SH-SY5Y (cell line): ENCODE results near the gene BCL6.

Experiments
- GATA2 ChIP-seq: IDR thresholded peaks from 2 replicates; pipeline ENCODE4 v1.6.1; 2011; ENCODE audit warnings: mild to moderate bottlenecking, low read depth, low read length
- GATA3 ChIP-seq: IDR thresholded peaks from 2 replicates; pipeline ENCODE4 v1.6.1; 2011; ENCODE audit warnings: low read depth, mild to moderate bottlenecking, low read length, moderate library complexity

GRCh38 chr3:187679638-187680396 lies 65.5 kb downstream of the BCL6 start:
- TF ChIP-seq GATA2 (no peak), GATA3 (no peak)
